ENCODE measurements around the gene C11orf52.
A peak's percentile ranks its signal among the peaks of the same experiment; 100 is the strongest.

The C11orf52 gene

DNA sequence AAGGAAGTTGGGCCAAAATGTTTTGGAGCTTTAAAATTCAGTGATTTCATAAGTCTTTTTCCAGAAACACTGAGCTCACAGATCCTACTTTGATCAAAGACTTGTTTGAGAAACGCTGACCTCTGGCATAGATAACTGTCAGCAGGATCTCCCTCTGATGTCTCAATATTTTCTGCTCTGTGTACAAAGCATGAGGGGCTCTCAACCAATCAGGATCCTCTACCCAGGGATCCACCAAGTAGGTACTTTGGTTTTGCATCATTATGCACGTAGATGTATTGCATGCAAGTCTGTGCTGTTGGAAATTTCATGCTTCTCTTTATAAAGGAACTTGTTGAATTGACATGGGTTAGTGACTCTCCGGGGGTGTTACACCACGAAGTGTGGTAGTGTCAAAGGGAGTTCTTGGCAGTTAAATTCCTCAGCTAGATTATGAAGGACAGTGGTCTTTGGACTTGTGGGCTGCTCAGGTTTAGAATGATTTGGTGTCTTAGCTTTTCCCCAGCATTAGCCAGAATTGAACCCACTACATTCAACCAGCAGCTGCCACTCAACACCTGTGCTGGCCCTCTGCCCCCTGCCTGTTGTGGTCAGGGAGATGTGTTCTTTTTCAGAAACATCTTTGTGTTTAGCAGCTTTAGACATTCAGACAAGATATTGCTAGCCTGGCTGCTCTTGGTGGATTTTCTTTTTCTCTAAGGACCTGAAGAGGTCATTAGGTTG is 16.8 kb downstream of the C11orf52 start:
- H3K4me3 ChIP-seq (ENCODE audit: insufficient read depth, low read length, poor library complexity, severe bottlenecking), result no peak overlapping the region
- TF ChIP-seq EZH2phosphoT487 (conservative IDR thresholded peaks at IDR 0.05; ENCODE audit: low read length) (no peak), CTCF (IDR thresholded peaks at IDR 0.05; ENCODE audit: insufficient read depth, low read length, poor library complexity, severe bottlenecking) (no peak)
- no peaks in the 10 kb centered on the region for H3K27me3 ChIP-seq (ENCODE audit: low read length)
- H2AFZ ChIP-seq (ENCODE audit: low read depth, low read length, severe bottlenecking), result no peak overlapping the region
- no peaks in the 10 kb centered on the region for H3K9me2 ChIP-seq (replicated peaks; ENCODE audit: insufficient read depth, low read length)
- H3K4me2 ChIP-seq (ENCODE audit: low read depth, low read length, poor library complexity, severe bottlenecking), result no peak overlapping the region
- H3K9me3 ChIP-seq (ENCODE audit: insufficient read depth, low read length), result no peaks in the 10 kb centered on the region
- H3F3A ChIP-seq (ENCODE audit: insufficient read depth), result no peaks in the 10 kb centered on the region
- no peaks in the 10 kb centered on the region for H3K79me2 ChIP-seq (ENCODE audit: insufficient read depth, low read length)
- no peaks in the 10 kb centered on the region for H4K20me1 ChIP-seq (ENCODE audit: low read depth, low read length)
- H3K36me3 ChIP-seq (ENCODE audit: low read length), result no peaks in the 10 kb centered on the region
- no peak overlapping the region for H3K9ac ChIP-seq (ENCODE audit: low read length)
- no peak overlapping the region for H3K27ac ChIP-seq (ENCODE audit: low read depth, low read length)

DNA sequence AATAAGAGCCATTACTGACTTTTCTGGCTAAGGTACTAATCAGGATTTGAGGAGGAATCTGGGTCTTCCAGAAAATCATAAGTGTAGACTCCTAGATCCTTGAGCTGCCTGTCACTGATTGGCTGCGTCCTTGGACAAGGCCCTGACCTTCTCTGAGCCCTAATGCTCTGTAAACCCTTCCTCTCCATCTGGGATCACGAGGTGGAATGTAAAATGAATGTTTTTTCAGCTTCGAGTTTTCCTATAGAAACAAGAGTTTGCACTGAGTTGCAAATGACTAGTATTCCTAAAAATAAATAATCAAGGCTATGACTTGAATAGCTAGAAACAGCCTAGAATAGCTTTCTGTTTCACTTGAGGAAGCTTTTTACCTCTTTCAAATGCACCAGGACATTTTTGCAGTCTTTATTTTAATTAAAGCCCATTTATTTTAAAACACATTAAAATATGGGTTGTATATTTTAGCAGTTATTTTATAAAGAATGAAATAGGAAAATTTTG is 17.4 kb downstream of the C11orf52 start:
- no peak overlapping the region for H3K9ac ChIP-seq (ENCODE audit: low read length)
- H3K9me3 ChIP-seq (ENCODE audit: insufficient read depth, low read length), result no peaks in the 10 kb centered on the region
- TF ChIP-seq CTCF (IDR thresholded peaks at IDR 0.05; ENCODE audit: insufficient read depth, low read length, poor library complexity, severe bottlenecking) (no peak), EZH2phosphoT487 (conservative IDR thresholded peaks at IDR 0.05; ENCODE audit: low read length) (no peak)
- H3K36me3 ChIP-seq (ENCODE audit: low read length), result no peaks in the 10 kb centered on the region
- H3F3A ChIP-seq (ENCODE audit: insufficient read depth), result no peaks in the 10 kb centered on the region
- no peaks in the 10 kb centered on the region for H4K20me1 ChIP-seq (ENCODE audit: low read depth, low read length)
- no peaks in the 10 kb centered on the region for H3K27me3 ChIP-seq (ENCODE audit: low read length)
- no peak overlapping the region for H3K4me3 ChIP-seq (ENCODE audit: insufficient read depth, low read length, poor library complexity, severe bottlenecking)
- H3K27ac ChIP-seq (ENCODE audit: low read depth, low read length), result no peak overlapping the region
- H2AFZ ChIP-seq (ENCODE audit: low read depth, low read length, severe bottlenecking), result no peak overlapping the region
- H3K4me2 ChIP-seq (ENCODE audit: low read depth, low read length, poor library complexity, severe bottlenecking), result peak overlapping the region; percentile 51
- H3K79me2 ChIP-seq (ENCODE audit: insufficient read depth, low read length), result no peaks in the 10 kb centered on the region
- H3K9me2 ChIP-seq (replicated peaks; ENCODE audit: insufficient read depth, low read length), result no peaks in the 10 kb centered on the region

DNA sequence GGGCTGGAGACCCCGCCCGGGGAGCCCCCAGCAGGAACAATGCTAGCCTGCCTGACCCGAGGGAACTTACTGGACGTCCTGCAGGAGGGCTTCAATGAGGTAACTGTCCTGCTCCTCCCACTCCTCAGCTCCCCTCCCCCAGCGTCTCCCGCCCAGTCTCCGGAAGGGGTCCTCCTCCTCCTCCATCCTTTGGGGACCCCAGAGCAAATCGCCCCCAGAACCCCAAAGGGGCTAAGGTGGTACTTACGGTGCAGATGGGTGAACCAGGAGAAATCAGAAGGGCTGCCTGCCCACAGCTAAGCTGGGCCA is 18.7 kb downstream of the C11orf52 start:
- Histone ChIP-seq H3K4me3 (ENCODE audit: insufficient read depth, low read length, poor library complexity, severe bottlenecking) (peak overlapping the region; percentile 46), H3F3A (ENCODE audit: insufficient read depth) (no peaks in the 10 kb centered on the region), H3K79me2 (ENCODE audit: insufficient read depth, low read length) (no peaks in the 10 kb centered on the region), H2AFZ (ENCODE audit: low read depth, low read length, severe bottlenecking) (peak overlapping the region; percentile 92), H3K4me2 (ENCODE audit: low read depth, low read length, poor library complexity, severe bottlenecking) (peak overlapping the region; percentile 51), H3K9me2 (replicated peaks; ENCODE audit: insufficient read depth, low read length) (no peaks in the 10 kb centered on the region), H3K9ac (ENCODE audit: low read length) (peak overlapping the region; percentile 39), H3K27me3 (ENCODE audit: low read length) (no peaks in the 10 kb centered on the region), H3K36me3 (ENCODE audit: low read length) (no peaks in the 10 kb centered on the region), H4K20me1 (ENCODE audit: low read depth, low read length) (no peaks in the 10 kb centered on the region), H3K9me3 (ENCODE audit: insufficient read depth, low read length) (no peaks in the 10 kb centered on the region), H3K27ac (ENCODE audit: low read depth, low read length) (no peak overlapping the region)
- no peak for TF ChIP-seq CTCF (IDR thresholded peaks at IDR 0.05; ENCODE audit: insufficient read depth, low read length, poor library complexity, severe bottlenecking)
- no peak for TF ChIP-seq EZH2phosphoT487 (conservative IDR thresholded peaks at IDR 0.05; ENCODE audit: low read length)
